Measurements from ENCODE around the gene TMEM45A.

Gene TMEM45A

DNA sequence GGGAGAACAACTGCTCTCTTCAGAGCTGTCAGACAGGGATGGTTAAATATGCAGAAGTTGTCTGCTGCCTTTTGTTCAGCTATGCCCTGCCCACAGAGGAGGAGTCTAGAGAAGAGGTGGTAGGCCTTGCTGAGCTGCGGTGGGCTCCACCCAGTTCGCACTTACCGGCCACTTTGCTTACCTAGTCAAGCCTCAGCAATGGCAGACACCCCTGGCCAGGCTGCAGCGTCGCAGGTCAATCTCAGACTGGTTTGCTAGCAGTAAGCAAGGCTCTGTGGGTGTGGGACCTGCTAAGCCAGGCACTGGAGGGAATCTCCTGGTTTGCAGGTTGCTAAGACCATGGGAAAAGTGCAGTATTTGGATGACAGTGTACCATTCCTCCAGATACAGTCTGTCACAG lies 12.3 kb upstream of the TMEM45A start:
- Histone ChIP-seq H3K27ac (no peak overlapping the region), H3K36me3 (no peaks in the 10 kb centered on the region), H3K9me3 (ENCODE audit: severe bottlenecking) (no peaks in the 10 kb centered on the region), H3K27me3 (ENCODE audit: insufficient read depth, low read depth, severe bottlenecking) (no peaks in the 10 kb centered on the region), H3K4me3 (ENCODE audit: low read depth, low read length) (no peak overlapping the region)
- DNase-seq, result no peak
- TF ChIP-seq, protein P1, sequence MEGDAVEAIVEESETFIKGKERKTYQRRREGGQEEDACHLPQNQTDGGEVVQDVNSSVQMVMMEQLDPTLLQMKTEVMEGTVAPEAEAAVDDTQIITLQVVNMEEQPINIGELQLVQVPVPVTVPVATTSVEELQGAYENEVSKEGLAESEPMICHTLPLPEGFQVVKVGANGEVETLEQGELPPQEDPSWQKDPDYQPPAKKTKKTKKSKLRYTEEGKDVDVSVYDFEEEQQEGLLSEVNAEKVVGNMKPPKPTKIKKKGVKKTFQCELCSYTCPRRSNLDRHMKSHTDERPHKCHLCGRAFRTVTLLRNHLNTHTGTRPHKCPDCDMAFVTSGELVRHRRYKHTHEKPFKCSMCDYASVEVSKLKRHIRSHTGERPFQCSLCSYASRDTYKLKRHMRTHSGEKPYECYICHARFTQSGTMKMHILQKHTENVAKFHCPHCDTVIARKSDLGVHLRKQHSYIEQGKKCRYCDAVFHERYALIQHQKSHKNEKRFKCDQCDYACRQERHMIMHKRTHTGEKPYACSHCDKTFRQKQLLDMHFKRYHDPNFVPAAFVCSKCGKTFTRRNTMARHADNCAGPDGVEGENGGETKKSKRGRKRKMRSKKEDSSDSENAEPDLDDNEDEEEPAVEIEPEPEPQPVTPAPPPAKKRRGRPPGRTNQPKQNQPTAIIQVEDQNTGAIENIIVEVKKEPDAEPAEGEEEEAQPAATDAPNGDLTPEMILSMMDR (IDR thresholded peaks at IDR 0.05; ENCODE audit: low read depth, low read length), result no peak

DNA sequence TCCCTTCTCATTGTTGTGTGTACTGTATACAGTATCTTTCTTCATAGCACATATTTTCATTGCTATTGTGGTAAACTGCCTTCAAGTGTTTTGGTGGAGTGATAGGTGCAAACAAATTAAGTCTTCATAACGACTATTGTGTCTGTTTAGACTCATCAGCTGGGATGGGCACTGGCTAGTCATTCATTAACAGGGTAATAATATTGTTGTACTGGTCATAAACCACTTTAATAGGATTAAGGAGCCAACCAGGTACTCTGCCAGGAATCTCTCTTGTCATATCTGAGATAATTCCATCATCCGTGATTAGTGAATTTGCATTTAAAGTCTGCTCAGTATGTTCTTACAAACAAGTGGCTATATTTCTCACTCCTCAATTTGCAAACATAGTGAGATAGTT lies 10.2 kb upstream of the TMEM45A start:
- Histone ChIP-seq H3K27ac (no peak overlapping the region), H3K9me3 (ENCODE audit: severe bottlenecking) (no peaks in the 10 kb centered on the region), H3K36me3 (no peaks in the 10 kb centered on the region), H3K27me3 (ENCODE audit: insufficient read depth, low read depth, severe bottlenecking) (no peaks in the 10 kb centered on the region), H3K4me3 (ENCODE audit: low read depth, low read length) (no peak overlapping the region)
- no peak for DNase-seq
- TF ChIP-seq, protein P1 (IDR thresholded peaks at IDR 0.05; ENCODE audit: low read depth, low read length), result no peak

DNA sequence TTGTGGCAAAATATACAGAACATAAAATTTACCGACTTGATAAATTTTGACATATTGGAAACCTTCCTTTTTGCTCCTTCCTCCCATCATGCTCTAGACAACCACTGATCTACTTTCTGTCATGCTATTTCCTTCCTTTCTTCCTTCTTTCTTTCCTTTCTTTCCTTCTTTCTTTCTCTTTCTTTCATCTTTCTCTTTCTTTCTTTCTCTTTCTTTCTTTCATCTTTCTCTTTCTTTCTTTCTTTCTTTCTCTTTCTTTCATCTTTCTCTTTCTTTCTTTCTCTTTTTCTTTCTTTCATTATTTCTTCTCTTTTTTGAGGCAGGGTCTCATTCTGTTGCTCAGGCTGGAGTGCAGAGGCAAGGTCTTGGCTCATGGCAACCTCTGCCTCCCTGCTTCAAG lies 8.9 kb upstream of the TMEM45A start:
- no peak for DNase-seq
- no peaks in the 10 kb centered on the region for H3K36me3 ChIP-seq
- H3K27me3 ChIP-seq (ENCODE audit: insufficient read depth, low read depth, severe bottlenecking), result no peaks in the 10 kb centered on the region
- H3K27ac ChIP-seq, result no peak overlapping the region
- TF ChIP-seq, protein P1 (IDR thresholded peaks at IDR 0.05; ENCODE audit: low read depth, low read length), result no peak
- H3K9me3 ChIP-seq (ENCODE audit: severe bottlenecking), result no peaks in the 10 kb centered on the region
- no peak overlapping the region for H3K4me3 ChIP-seq (ENCODE audit: low read depth, low read length)

DNA sequence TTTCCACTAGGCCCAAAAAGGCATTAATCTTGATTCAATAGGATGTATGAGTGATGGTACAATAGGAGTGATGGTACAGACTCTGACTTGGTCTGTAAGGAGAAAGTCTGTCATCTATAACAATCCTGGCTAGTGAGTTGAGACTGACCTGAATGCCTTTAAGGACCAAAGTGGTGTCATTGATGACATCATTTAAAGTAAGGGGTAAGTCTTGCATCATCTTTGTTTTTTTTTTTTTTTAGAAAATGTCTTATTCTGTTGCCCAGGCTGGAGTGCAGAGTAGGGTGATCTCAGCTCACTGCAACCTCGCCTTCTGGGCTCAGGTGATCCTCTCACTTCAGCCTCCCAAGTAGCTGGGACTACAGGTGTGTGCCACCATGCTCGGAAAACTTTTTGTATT lies 5.6 kb upstream of the TMEM45A start:
- Histone ChIP-seq H3K4me3 (ENCODE audit: low read depth, low read length) (no peak overlapping the region), H3K27me3 (ENCODE audit: insufficient read depth, low read depth, severe bottlenecking) (no peaks in the 10 kb centered on the region), H3K36me3 (no peaks in the 10 kb centered on the region), H3K27ac (no peak overlapping the region), H3K9me3 (ENCODE audit: severe bottlenecking) (no peaks in the 10 kb centered on the region)
- no peak for DNase-seq
- TF ChIP-seq, protein P1 (IDR thresholded peaks at IDR 0.05; ENCODE audit: low read depth, low read length), result no peak

DNA sequence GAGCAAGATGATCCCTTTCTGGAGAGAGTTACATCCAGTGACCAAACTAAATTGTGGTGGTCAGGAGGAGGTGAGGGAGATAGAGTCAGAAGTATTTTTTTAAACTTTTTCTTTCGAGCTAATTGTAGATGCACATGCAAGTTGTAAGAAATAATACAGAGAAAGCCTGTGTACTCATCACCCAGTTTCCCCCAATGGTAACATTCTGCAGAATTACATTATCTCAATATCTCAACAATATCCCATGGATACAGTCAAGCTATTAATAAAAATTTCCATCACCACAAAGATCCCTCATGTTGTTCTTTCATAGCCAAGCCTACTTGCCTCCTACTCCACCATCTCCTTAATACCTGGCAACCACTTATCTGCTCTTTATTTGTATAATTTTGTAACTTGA lies 3.3 kb upstream of the TMEM45A start:
- Histone ChIP-seq H3K4me3 (ENCODE audit: low read depth, low read length) (no peak overlapping the region), H3K9me3 (ENCODE audit: severe bottlenecking) (no peaks in the 10 kb centered on the region), H3K27me3 (ENCODE audit: insufficient read depth, low read depth, severe bottlenecking) (no peaks in the 10 kb centered on the region), H3K36me3 (no peaks in the 10 kb centered on the region), H3K27ac (no peak overlapping the region)
- TF ChIP-seq, protein P1 (IDR thresholded peaks at IDR 0.05; ENCODE audit: low read depth, low read length), result no peak
- DNase-seq, result no peak

DNA sequence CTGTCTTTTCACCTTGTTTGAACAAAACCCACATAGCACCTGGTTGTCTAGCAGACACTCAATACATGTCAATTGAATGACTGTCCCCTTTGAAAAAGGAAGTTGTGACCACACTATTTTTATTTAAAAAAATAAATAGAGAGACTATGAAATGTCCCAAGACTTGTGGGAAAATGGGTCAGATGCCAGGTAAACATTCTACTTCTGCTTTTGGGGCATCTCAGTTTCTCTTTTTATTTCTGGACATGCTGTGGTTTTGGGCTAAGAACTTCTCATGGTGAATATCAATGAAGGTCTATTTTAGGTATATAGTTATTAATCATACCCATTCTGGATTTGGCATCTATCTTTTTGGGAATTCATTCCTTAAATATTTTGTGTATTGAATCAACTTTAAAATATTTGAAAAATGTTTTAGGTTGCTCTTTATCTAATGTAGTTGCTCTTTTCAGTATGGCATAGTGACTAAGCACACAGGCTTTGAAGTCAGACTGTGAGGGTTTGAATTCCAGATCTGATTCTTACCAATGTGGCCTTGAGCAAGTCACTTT lies 4.4 kb downstream of the TMEM45A start:
- Histone ChIP-seq H3K4me3 (ENCODE audit: low read depth, low read length) (no peak overlapping the region), H3K9me3 (ENCODE audit: severe bottlenecking) (no peaks in the 10 kb centered on the region), H3K27me3 (ENCODE audit: insufficient read depth, low read depth, severe bottlenecking) (no peaks in the 10 kb centered on the region), H3K36me3 (no peaks in the 10 kb centered on the region), H3K27ac (no peak overlapping the region)
- TF ChIP-seq, protein P1 (IDR thresholded peaks at IDR 0.05; ENCODE audit: low read depth, low read length), result no peak
- no peak for DNase-seq
